Measurements from ENCODE around the gene ARAF. TPM values are rescaled to one million over a fixed set of nuclear protein-coding genes. Genes with fewer than 3 reads are reported as not detected.

Gene ARAF
- total RNA-seq, 4 donors from 2014 or later = 27.5 to 46.8 (median 38.5) TPM

GRCh38 chrX:47577901-47578300 lies 16.9 kb downstream of the ARAF start:
- H3K36me3 ChIP-seq = no peaks in the 10 kb centered on the region
- ATAC-seq = no peak
- peaks cover 7% of the 10 kb centered on the region for H3K27me3 ChIP-seq
- no peak overlapping the region for H3K4me3 ChIP-seq
- TF ChIP-seq CTCF (IDR thresholded peaks at IDR 0.05) = no peak
- no peak for TF ChIP-seq POLR2AphosphoS5 (IDR thresholded peaks at IDR 0.05)
- TF ChIP-seq EP300 (IDR thresholded peaks at IDR 0.05) = no peak
- TF ChIP-seq POLR2A (IDR thresholded peaks at IDR 0.05) = no peak
- no peak overlapping the region for H3K27ac ChIP-seq
- peaks cover 0 to 26% (median 0%) of the 10 kb centered on the region in 3 donors for H3K4me1 ChIP-seq
- no peaks in the 10 kb centered on the region for H3K9me3 ChIP-seq
- WGBS, 2 donors (ENCODE audit: low coverage in 1 of 2) = 71% methylated on average over 1 of the region's 3 CpGs; no CpG with 5 or more reads in 1 of the 2 donors

- H3K36me3 ChIP-seq = no peaks in the 10 kb centered on the region
- WGBS, 2 donors (ENCODE audit: low coverage in 1 of 2) = no CpG with 5 or more reads among the region's 16 CpGs
- peaks cover 0 to 30% (median 4%) of the 10 kb centered on the region in 3 donors for H3K4me1 ChIP-seq
- H3K27me3 ChIP-seq = peaks cover 7% of the 10 kb centered on the region
- ATAC-seq = no peak
- no peak overlapping the region for H3K27ac ChIP-seq
- no peaks in the 10 kb centered on the region for H3K9me3 ChIP-seq
- TF ChIP-seq POLR2A (IDR thresholded peaks at IDR 0.05) (no peak), EP300 (IDR thresholded peaks at IDR 0.05) (no peak), CTCF (IDR thresholded peaks at IDR 0.05) (no peak), POLR2AphosphoS5 (IDR thresholded peaks at IDR 0.05) (no peak)
- no peak overlapping the region for H3K4me3 ChIP-seq
Observed at GRCh38 chrX:47578692-47579091, 17.7 kb downstream of the ARAF start.

GRCh38 chrX:47579537-47579936 lies 18.5 kb downstream of the ARAF start:
- ATAC-seq = no peak
- peaks cover 0 to under 1% of the 10 kb centered on the region in 2 donors for H3K36me3 ChIP-seq
- H3K4me1 ChIP-seq = peaks cover 0 to 26% (median 4%) of the 10 kb centered on the region in 3 donors
- no peak overlapping the region for H3K4me3 ChIP-seq
- H3K27me3 ChIP-seq = peaks cover under 1% of the 10 kb centered on the region
- H3K9me3 ChIP-seq = no peaks in the 10 kb centered on the region
- WGBS, 2 donors (ENCODE audit: low coverage in 1 of 2) = 20% methylated on average over 1 of the region's 9 CpGs; no CpG with 5 or more reads in 1 of the 2 donors
- TF ChIP-seq EP300 (IDR thresholded peaks at IDR 0.05) (no peak), POLR2A (IDR thresholded peaks at IDR 0.05) (no peak), POLR2AphosphoS5 (IDR thresholded peaks at IDR 0.05) (no peak), CTCF (IDR thresholded peaks at IDR 0.05) (no peak)
- no peak overlapping the region for H3K27ac ChIP-seq

- no peaks in the 10 kb centered on the region for H3K9me3 ChIP-seq
Observed at GRCh38 chrX:47581731-47582647, 21.0 kb downstream of the ARAF start, which contains the start of gene TIMP1. TSS of gene TIMP1 (plus strand) at chrX:47582436. CDS start at chrX:47583416, 980 bp downstream.

More at GRCh38 chrX:47581731-47582647, 21.0 kb downstream of the ARAF start, which contains the start of gene TIMP1:
- 5 to 42% methylated on average over 6 to 8 of the region's 28 CpGs for WGBS, 2 donors (ENCODE audit: low coverage in 1 of 2)
- no peaks in the 10 kb centered on the region for H3K27me3 ChIP-seq
- TF ChIP-seq EP300 (IDR thresholded peaks at IDR 0.05) = no peak
- peak in 2 of 4 experiments; percentile 15 to 25 for TF ChIP-seq CTCF (IDR thresholded peaks at IDR 0.05)
- TF ChIP-seq POLR2AphosphoS5 (IDR thresholded peaks at IDR 0.05) = peak; percentile 78
- H3K36me3 ChIP-seq = peaks cover 0 to 22% of the 10 kb centered on the region in 2 donors
- peak within 1 kb of the TSS; percentile 56 to 84 for H3K4me3 ChIP-seq
- peak; percentile 96 for ATAC-seq
- H3K27ac ChIP-seq = peak within 1 kb of the TSS; percentile 85 to 90 (median 87)
- peaks cover 0 to 25% (median 4%) of the 10 kb centered on the region in 3 donors for H3K4me1 ChIP-seq

Data from gastroesophageal sphincter (tissue), 4 donors.